Activated naive CD8-positive, alpha-beta T cell treated with anti-CD3 and anti-CD28 coated beads for 36 hours (primary cell): Measurements from ENCODE around the gene TRIM69. TPM values are rescaled to one million over a fixed set of nuclear protein-coding genes. Genes with fewer than 3 reads are reported as not detected.
"Not testable (repeated sequence)": the region's sequence is repeated elsewhere in the genome, so short reads cannot be mapped to it uniquely, and the experiment has no call there.

Source experiments
- DNase-seq: peaks from one replicate; pipeline ENCODE4 v3.0.0; 2021
- H3K27ac Mint-ChIP-seq: one replicate; pipeline ENCODE4 v1.8.0; 2022; ENCODE audit warnings: mild to moderate bottlenecking, moderate library complexity, mixed read lengths
- H3K27me3 Mint-ChIP-seq: one replicate; pipeline ENCODE4 v1.8.0; 2022; ENCODE audit warnings: mild to moderate bottlenecking, mixed read lengths
- H3K36me3 Mint-ChIP-seq: one replicate; pipeline ENCODE4 v1.8.0; 2021; ENCODE audit warnings: mild to moderate bottlenecking, mixed read lengths
- H3K4me1 Mint-ChIP-seq: one replicate; pipeline ENCODE4 v1.8.0; 2021; ENCODE audit warnings: mixed read lengths
- H3K4me3 Mint-ChIP-seq: one replicate; pipeline ENCODE4 v1.8.0; 2022; ENCODE audit warnings: mild to moderate bottlenecking, moderate library complexity, mixed read lengths
- H3K9me3 Mint-ChIP-seq: one replicate; pipeline ENCODE4 v1.8.0; 2022; ENCODE audit warnings: mixed read lengths
- total RNA-seq, 2 experiments: library from RNA; stranded (reverse); gene quantifications; one replicate each; pipeline ENCODE4 v1.2.3, GENCODE V29; 2021

Gene TRIM69
- total RNA-seq = 10 to 100 TPM; 70.6 to 71.0 TPM

DNA sequence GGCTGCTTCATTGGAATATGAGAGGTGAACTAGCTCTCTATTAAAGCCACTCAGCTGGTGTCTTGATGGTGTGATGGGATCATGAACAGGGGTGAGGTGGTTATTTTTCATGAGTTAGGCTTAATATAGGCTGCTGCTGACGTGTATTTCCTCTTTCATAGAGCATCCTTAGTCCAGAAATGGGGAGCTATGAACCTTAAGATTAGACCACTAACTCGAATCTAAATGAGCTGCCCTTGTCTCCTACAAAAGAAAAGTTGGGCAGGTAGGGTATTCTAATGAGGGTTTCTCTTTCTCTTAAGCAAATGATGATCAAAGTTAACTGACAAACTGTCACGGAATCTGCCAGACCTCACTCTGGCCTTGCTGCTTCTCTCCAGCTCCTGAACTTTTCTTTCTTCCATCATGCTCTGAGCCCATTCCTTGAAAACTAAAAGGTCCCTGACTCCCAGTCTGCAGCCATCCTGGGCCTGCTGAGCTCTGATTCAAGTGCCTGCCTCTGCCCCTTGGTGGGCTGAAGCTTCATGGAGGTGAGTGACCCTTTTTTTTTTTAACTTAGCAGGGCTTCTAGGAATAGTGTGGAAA, at the start of gene TRIM69:
TRIM69 (plus strand) TSS at position 348 of the 585 bp plus-strand sequence; CDS start at position 525, 177 bp downstream.
- Mint-ChIP-seq H3K27me3 (no peaks in the 10 kb centered on the region), H3K36me3 (peaks cover 33% of the 10 kb centered on the region), H3K27ac (peak within 1 kb of the TSS; percentile 99), H3K4me1 (peaks cover 61% of the 10 kb centered on the region), H3K4me3 (peak within 1 kb of the TSS; percentile 93), H3K9me3 (no peaks in the 10 kb centered on the region)
- no peak for DNase-seq

DNA sequence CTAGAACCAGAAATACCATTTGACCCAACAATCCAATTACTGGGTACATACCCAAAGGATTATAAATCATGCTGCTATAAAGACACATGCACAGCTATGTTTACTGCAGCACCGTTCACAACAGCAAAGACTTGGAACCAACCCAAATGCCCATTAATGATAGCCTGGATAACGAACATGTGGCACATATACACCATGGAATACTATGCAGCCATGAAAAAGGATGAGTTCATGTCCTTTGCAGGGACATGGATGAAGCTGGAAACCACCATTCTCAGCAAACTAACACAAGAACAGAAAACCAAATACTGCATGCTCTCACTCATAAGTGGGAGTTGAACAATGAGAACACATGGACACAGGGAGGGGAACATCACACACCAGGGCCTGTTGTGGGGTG, 47.0 kb upstream of the TRIM69 start:
- not testable (repeated sequence) for DNase-seq, H3K4me3 Mint-ChIP-seq, H3K27ac Mint-ChIP-seq, H3K27me3 Mint-ChIP-seq
- H3K4me1 Mint-ChIP-seq = peaks cover 38% of the 10 kb centered on the region
- H3K9me3 Mint-ChIP-seq = peaks cover 35% of the 10 kb centered on the region
- H3K36me3 Mint-ChIP-seq = peaks cover 37% of the 10 kb centered on the region

GRCh38 chr15:44690245-44690644, 46.1 kb upstream of the TRIM69 start:
- H3K4me3 Mint-ChIP-seq, H3K27me3 Mint-ChIP-seq, H3K27ac Mint-ChIP-seq, DNase-seq: not testable (repeated sequence)
- Mint-ChIP-seq H3K36me3 (peaks cover 30% of the 10 kb centered on the region), H3K9me3 (peaks cover 31% of the 10 kb centered on the region), H3K4me1 (peaks cover 36% of the 10 kb centered on the region)

- H3K4me1 Mint-ChIP-seq = peaks cover 26% of the 10 kb centered on the region
- no peak overlapping the region for H3K27ac Mint-ChIP-seq
- DNase-seq = no peak
- H3K36me3 Mint-ChIP-seq = peaks cover 14% of the 10 kb centered on the region
- peaks cover 14% of the 10 kb centered on the region for H3K9me3 Mint-ChIP-seq
- H3K27me3 Mint-ChIP-seq = no peaks in the 10 kb centered on the region
- no peak overlapping the region for H3K4me3 Mint-ChIP-seq
These were observed 43.7 kb upstream of the TRIM69 start for GRCh38 chr15:44692659-44693058.

DNA sequence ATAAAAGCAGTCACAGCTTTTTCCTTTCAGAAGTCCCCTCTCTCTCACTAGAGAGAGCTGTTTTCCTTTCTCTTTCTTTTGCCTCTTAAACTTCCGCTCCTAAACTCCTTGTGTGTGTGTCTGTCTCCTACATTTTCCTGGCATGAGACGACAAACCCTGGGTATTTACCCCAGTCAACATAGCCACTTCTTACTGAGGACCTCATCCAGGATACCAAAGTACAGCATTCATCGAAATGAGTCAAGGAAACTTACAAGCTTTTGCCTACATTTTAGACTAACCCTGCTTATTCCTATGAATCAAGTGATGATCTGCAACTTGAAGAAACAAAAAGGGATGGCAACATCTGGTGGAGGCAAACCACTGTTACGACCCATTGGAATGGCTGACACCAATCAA, 41.9 kb upstream of the TRIM69 start:
- Mint-ChIP-seq H3K9me3 (peaks cover 7% of the 10 kb centered on the region), H3K4me3 (no peak overlapping the region), H3K27me3 (no peaks in the 10 kb centered on the region), H3K36me3 (no peaks in the 10 kb centered on the region), H3K4me1 (peaks cover 15% of the 10 kb centered on the region), H3K27ac (no peak overlapping the region)
- DNase-seq = no peak

DNA sequence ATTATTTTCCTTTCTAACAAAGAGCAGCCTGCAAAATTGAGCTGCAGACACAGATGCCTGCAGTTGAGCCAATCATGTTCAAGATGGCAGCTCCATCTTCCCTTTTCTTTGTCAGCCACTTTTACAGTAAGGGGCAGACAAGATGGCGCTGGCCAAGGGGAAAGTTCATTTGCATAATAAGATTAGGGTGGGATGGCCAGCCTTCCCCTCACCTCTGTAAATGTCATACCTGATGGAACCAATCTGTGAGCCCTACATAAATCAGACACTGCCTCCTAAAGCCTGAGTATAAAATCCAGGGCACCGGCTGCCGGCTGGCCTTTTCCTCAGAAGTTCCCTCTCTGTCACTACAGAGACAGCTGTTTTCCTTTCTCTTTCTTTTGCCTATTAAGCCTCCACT, 41.0 kb upstream of the TRIM69 start:
- H3K36me3 Mint-ChIP-seq = no peaks in the 10 kb centered on the region
- H3K27me3 Mint-ChIP-seq = no peaks in the 10 kb centered on the region
- H3K4me3 Mint-ChIP-seq = no peak overlapping the region
- H3K27ac Mint-ChIP-seq = no peak overlapping the region
- peaks cover 15% of the 10 kb centered on the region for H3K4me1 Mint-ChIP-seq
- peaks cover 10% of the 10 kb centered on the region for H3K9me3 Mint-ChIP-seq
- no peak for DNase-seq

- DNase-seq = no peak
- Mint-ChIP-seq H3K9me3 (peaks cover 23% of the 10 kb centered on the region), H3K36me3 (peaks cover 6% of the 10 kb centered on the region), H3K4me1 (peaks cover 14% of the 10 kb centered on the region), H3K27ac (no peak overlapping the region), H3K4me3 (no peak overlapping the region), H3K27me3 (no peaks in the 10 kb centered on the region)
These were observed 39.3 kb upstream of the TRIM69 start for GRCh38 chr15:44697014-44697413.

DNA sequence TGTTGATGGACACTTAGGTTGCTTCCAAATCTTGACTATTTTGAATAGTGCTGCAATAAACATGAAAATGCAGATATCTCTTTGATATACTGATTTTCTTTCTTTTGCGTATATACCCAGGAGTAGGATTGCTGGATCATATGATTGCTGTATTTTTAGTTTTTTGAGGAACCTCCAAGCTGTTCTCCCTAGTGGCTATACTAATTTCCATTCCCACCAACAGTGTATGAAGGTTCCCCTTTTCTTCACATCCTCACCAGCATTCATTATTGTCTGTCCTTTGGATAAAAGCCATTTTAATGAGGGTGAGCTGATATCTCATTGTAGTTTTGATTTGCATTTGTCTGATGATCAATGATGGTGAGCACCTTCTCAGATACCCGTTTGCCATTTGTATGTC, 37.7 kb upstream of the TRIM69 start:
- Mint-ChIP-seq H3K9me3 (peaks cover 33% of the 10 kb centered on the region), H3K4me1 (peaks cover 14% of the 10 kb centered on the region), H3K27ac (no peak overlapping the region), H3K36me3 (peaks cover 13% of the 10 kb centered on the region), H3K27me3 (no peaks in the 10 kb centered on the region), H3K4me3 (no peak overlapping the region)
- no peak for DNase-seq

- not testable (repeated sequence) for H3K4me3 Mint-ChIP-seq, H3K27me3 Mint-ChIP-seq, H3K27ac Mint-ChIP-seq, DNase-seq
- H3K36me3 Mint-ChIP-seq = peaks cover 18% of the 10 kb centered on the region
- peaks cover 10% of the 10 kb centered on the region for H3K4me1 Mint-ChIP-seq
- H3K9me3 Mint-ChIP-seq = peaks cover 43% of the 10 kb centered on the region
These were observed 35.7 kb upstream of the TRIM69 start for GRCh38 chr15:44700676-44701075.

- Mint-ChIP-seq H3K9me3 (peaks cover 33% of the 10 kb centered on the region), H3K27me3 (no peaks in the 10 kb centered on the region), H3K36me3 (peaks cover 44% of the 10 kb centered on the region), H3K4me3 (no peak overlapping the region), H3K4me1 (peaks cover 27% of the 10 kb centered on the region), H3K27ac (no peak overlapping the region)
- no peak for DNase-seq
These were observed 30.3 kb upstream of the TRIM69 start for GRCh38 chr15:44705986-44706385.

DNA sequence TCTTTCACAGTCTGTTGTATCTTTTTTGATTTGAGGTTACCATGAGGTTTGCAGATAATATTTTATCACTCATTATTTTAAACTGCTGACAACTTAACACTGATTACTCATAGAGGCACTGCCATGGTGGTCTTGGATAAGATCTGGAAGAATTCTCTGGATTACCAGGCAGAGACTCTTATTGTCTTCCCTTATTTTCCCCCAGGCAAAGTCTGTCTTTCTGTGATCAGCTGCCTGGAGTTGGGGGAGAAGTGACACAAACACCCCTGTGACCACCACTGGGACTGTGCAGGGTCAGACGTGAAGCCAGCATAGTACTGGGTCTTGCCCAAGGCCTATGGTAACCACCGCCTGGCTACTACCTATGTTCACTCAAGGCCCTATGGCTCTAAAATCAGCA, 29.9 kb upstream of the TRIM69 start:
- H3K9me3 Mint-ChIP-seq = peaks cover 31% of the 10 kb centered on the region
- H3K36me3 Mint-ChIP-seq = peaks cover 47% of the 10 kb centered on the region

GRCh38 chr15:44706946-44707636, 29.2 kb upstream of the TRIM69 start:
- Mint-ChIP-seq H3K36me3 (peaks cover 53% of the 10 kb centered on the region), H3K27ac (no peak overlapping the region), H3K27me3 (peaks cover 9% of the 10 kb centered on the region), H3K9me3 (peaks cover 26% of the 10 kb centered on the region), H3K4me3 (no peak overlapping the region), H3K4me1 (peaks cover 28% of the 10 kb centered on the region)
- DNase-seq = no peak

More for the DNA sequence above, 29.9 kb upstream of the TRIM69 start:
- Mint-ChIP-seq H3K4me3 (no peak overlapping the region), H3K27me3 (peaks cover 2% of the 10 kb centered on the region), H3K4me1 (peaks cover 28% of the 10 kb centered on the region), H3K27ac (no peak overlapping the region)
- no peak for DNase-seq

GRCh38 chr15:44710236-44711095, 25.9 kb upstream of the TRIM69 start:
- H3K4me3 Mint-ChIP-seq = peak overlapping the region; percentile 98
- peaks cover 72% of the 10 kb centered on the region for H3K36me3 Mint-ChIP-seq
- peaks cover 45% of the 10 kb centered on the region for H3K4me1 Mint-ChIP-seq
- peaks cover 25% of the 10 kb centered on the region for H3K27me3 Mint-ChIP-seq
- H3K9me3 Mint-ChIP-seq = peaks cover 7% of the 10 kb centered on the region
- DNase-seq = no peak
- H3K27ac Mint-ChIP-seq = peak overlapping the region; percentile 100

GRCh38 chr15:44711096-44711742, 25.1 kb upstream of the TRIM69 start, which contains the start of the genes B2M and PATL2:
TSS of gene B2M (plus strand) at chr15:44711517. CDS start at chr15:44711547, 30 bp downstream.
TSS of gene PATL2 (minus strand) at chr15:44711323. CDS start at chr15:44676490, 34,833 bp downstream.
- peaks cover 49% of the 10 kb centered on the region for H3K4me1 Mint-ChIP-seq
- H3K27ac Mint-ChIP-seq = peak within 1 kb of the TSS; percentile 100
- peaks cover 5% of the 10 kb centered on the region for H3K9me3 Mint-ChIP-seq
- H3K4me3 Mint-ChIP-seq = peak within 1 kb of the TSS; percentile 98
- H3K27me3 Mint-ChIP-seq = peaks cover 25% of the 10 kb centered on the region
- peak; percentile 92 for DNase-seq
- H3K36me3 Mint-ChIP-seq = peaks cover 77% of the 10 kb centered on the region
